GM18867 (cell line): ENCODE measurements around the gene WFDC10B.
"Not testable (repeated sequence)": the region's sequence is repeated elsewhere in the genome, so short reads cannot be mapped to it uniquely, and the experiment has no call there.

Source experiments
- ATAC-seq: cut with Tn5 transposase; IDR thresholded peaks from one replicate; pipeline ENCODE4 v1.9.1; 2021; ENCODE audit warnings: mild to moderate bottlenecking, moderate library complexity; ENCODE audit not compliant: unreplicated experiment

WFDC10B gene

GRCh38 chr20:45649312-45649863, 55.4 kb downstream of the WFDC10B start:
- no peak for ATAC-seq

- no peak for ATAC-seq
Observed at GRCh38 chr20:45647441-45648050, 57.3 kb downstream of the WFDC10B start.

- no peak for ATAC-seq
Observed at GRCh38 chr20:45646875-45647274, 57.9 kb downstream of the WFDC10B start.

GRCh38 chr20:45645869-45646268, 59.0 kb downstream of the WFDC10B start:
- not testable (repeated sequence) for ATAC-seq

- not testable (repeated sequence) for ATAC-seq
Observed at GRCh38 chr20:45641076-45641475, 63.7 kb downstream of the WFDC10B start.

DNA sequence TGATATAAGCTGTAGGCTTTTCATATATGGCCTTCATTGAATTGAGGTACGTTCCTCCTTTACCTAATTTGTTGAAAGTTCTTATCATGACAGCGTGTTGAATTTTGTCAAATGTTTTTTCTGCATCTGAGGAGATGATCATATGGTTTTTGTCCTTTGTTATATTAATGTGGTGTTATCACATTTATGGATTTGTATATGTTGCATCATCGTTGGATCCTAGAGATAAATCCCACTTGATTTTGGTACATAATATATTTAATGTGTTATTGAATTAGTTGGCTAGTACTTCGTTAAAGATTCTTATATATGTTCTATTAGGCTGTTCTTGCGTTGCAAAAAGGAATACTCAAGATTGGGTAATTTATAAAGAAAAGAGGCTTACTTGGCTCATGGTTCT, 65.1 kb downstream of the WFDC10B start:
- no peak for ATAC-seq

- ATAC-seq = no peak
Observed at GRCh38 chr20:45636513-45636912, 68.3 kb downstream of the WFDC10B start.
